ENCODE results near the gene SACM1L. TPM values are rescaled to one million over a fixed set of nuclear protein-coding genes. Genes with fewer than 3 reads are reported as not detected.

The SACM1L gene
- total and polyA plus RNA-seq, 2 of the 13 experiments (the other 11 are each of a cell fraction or from before 2014, with no cell fraction given): 15.1 to 27.8 TPM

GRCh38 chr3:45792036-45792435 is 102.8 kb downstream of the SACM1L start:
- no peak overlapping the region for H3K4me3 ChIP-seq (replicated peaks in 1 of 3; ENCODE audit: insufficient read depth in 1 of 3, low read depth in 2 of 3, low read length in 3 of 3)
- H3K9me3 ChIP-seq (ENCODE audit: low read length): no peaks in the 10 kb centered on the region
- H3K27me3 ChIP-seq (ENCODE audit: control insufficient read depth in 1 of 2, insufficient read depth in 2 of 2, low read length in 2 of 2): peaks cover 0 to 64% of the 10 kb centered on the region in 2 experiments; a peak in 4 of 5 replicates
- H3K27ac ChIP-seq (ENCODE audit: extremely low read length, insufficient read depth, low read length): no peak overlapping the region
- TF ChIP-seq RFXANK (CRISPR knock-in tag; IDR thresholded peaks at IDR 0.05) (no peak), YY1 (IDR thresholded peaks at IDR 0.05; ENCODE audit: insufficient read depth, insufficient replicate concordance, low read depth, low read length) (no peak), GATA4 (IDR thresholded peaks at IDR 0.05; ENCODE audit: borderline replicate concordance, low read depth) (no peak), ZNF577 (CRISPR knock-in tag; IDR thresholded peaks at IDR 0.05; ENCODE audit: borderline replicate concordance, low read depth) (no peak), RORA (CRISPR knock-in tag; IDR thresholded peaks at IDR 0.05) (no peak), CREB1 (IDR thresholded peaks at IDR 0.05) (no peak), CREB1 (CRISPR knock-in tag; IDR thresholded peaks at IDR 0.05) (no peak), ZNF263 (CRISPR knock-in tag; IDR thresholded peaks at IDR 0.05) (no peak)
- ATAC-seq (no peak), DNase-seq (ENCODE audit: low spot score) (no peak), FAIRE-seq (no peak)
- no peak overlapping the region for H2AFZ ChIP-seq (ENCODE audit: low read length)
- no peak overlapping the region for H3K4me2 ChIP-seq (ENCODE audit: low read depth, low read length)
- intact Hi-C loops (cut with micrococcal nuclease; ENCODE audit: unreplicated experiment) (no loop called here), in situ Hi-C loops (cut with HindIII; ENCODE audit: extremely low pct_ligation_motif_present, low pct_unique_long_range_greater_than_20kb) (no loop called here)
- H4K20me1 ChIP-seq (ENCODE audit: insufficient read depth, low read length): no peaks in the 10 kb centered on the region
- no TSS peak for BruUV-seq (replicated peaks)
- H3K79me2 ChIP-seq (ENCODE audit: insufficient read depth, low read length): no peaks in the 10 kb centered on the region
- H3K4me1 ChIP-seq (ENCODE audit: insufficient read depth, low read length): no peaks in the 10 kb centered on the region
- H3K9ac ChIP-seq (ENCODE audit: insufficient read depth, low read depth, low read length): no peak overlapping the region
- CTCF ChIA-PET (ENCODE audit: low intra/inter-chr PET ratio, low total read pairs): no interaction called here
- no peaks in the 10 kb centered on the region for H3K36me3 ChIP-seq (replicated peaks in 1 of 2; ENCODE audit: control insufficient read depth in 1 of 2, insufficient read depth in 2 of 2, low read length in 2 of 2)
- POLR2A ChIA-PET: no interaction called here
- 16% methylated on average over 2 of the region's 2 CpGs for WGBS (ENCODE audit: low lambda C conversion rate)

DNA sequence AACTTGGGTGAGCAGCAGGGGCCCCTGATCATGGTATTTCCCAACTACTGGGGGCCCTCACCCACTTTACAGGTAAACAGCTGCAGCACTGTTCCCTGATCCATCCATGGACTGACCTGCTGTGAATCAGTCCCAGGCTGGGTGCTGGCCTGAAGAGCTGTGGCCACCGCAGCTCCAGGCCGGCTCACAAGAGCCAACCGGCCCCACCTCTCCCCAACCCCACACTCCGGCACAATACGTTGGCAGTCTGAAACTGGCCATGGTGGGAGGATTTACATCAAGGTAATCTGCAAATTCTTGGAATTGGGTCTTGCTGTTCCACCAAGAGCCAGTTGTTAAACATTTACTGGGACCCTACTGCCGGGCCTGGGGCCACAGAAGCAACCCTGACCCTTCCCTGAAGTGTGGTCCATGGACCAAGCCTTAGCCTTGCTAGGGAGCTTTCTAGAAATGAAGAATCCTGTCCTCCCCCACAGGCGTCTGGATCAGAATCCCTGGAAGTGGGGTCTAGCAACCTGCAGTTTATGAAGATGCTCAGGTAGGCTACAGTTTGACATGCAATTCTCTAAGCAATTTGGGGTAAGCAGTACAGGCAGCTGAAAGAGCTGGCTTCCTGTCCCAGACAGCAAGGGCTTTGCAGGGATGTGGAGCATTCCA is 103.4 kb downstream of the SACM1L start:
- DNase-seq (ENCODE audit: low spot score) (no peak), ATAC-seq (no peak), FAIRE-seq (no peak)
- 0% methylated on average over 2 of the region's 7 CpGs for WGBS (ENCODE audit: low lambda C conversion rate)
- ChIA-PET CTCF (ENCODE audit: low intra/inter-chr PET ratio, low total read pairs) (no interaction called here), POLR2A (no interaction called here)
- H3K27me3 ChIP-seq (ENCODE audit: control insufficient read depth in 1 of 2, insufficient read depth in 2 of 2, low read length in 2 of 2): peaks cover 2 to 68% of the 10 kb centered on the region in 2 experiments; a peak in 4 of 5 replicates
- no peak overlapping the region for H3K4me3 ChIP-seq (replicated peaks in 1 of 3; ENCODE audit: insufficient read depth in 1 of 3, low read depth in 2 of 3, low read length in 3 of 3)
- no peak overlapping the region for H3K27ac ChIP-seq (ENCODE audit: extremely low read length, insufficient read depth, low read length)
- no peak overlapping the region for H3K9ac ChIP-seq (ENCODE audit: insufficient read depth, low read depth, low read length)
- H3K79me2 ChIP-seq (ENCODE audit: insufficient read depth, low read length): no peaks in the 10 kb centered on the region
- no peaks in the 10 kb centered on the region for H3K36me3 ChIP-seq (replicated peaks in 1 of 2; ENCODE audit: control insufficient read depth in 1 of 2, insufficient read depth in 2 of 2, low read length in 2 of 2)
- in situ Hi-C loops (cut with HindIII; ENCODE audit: extremely low pct_ligation_motif_present, low pct_unique_long_range_greater_than_20kb): no loop called here
- no peak overlapping the region for H3K4me2 ChIP-seq (ENCODE audit: low read depth, low read length)
- no peak overlapping the region for H2AFZ ChIP-seq (ENCODE audit: low read length)
- intact Hi-C loops (cut with micrococcal nuclease; ENCODE audit: unreplicated experiment): no loop called here
- H4K20me1 ChIP-seq (ENCODE audit: insufficient read depth, low read length): no peaks in the 10 kb centered on the region
- H3K4me1 ChIP-seq (ENCODE audit: insufficient read depth, low read length): no peaks in the 10 kb centered on the region
- H3K9me3 ChIP-seq (ENCODE audit: low read length): no peaks in the 10 kb centered on the region
- BruUV-seq (replicated peaks): no TSS peak
- no peak for TF ChIP-seq CBX1 (IDR thresholded peaks at IDR 0.05; ENCODE audit: low read depth)
- no peak for TF ChIP-seq HMGA1 (CRISPR knock-in tag; conservative IDR thresholded peaks at IDR 0.05)
- TF ChIP-seq YY1 (IDR thresholded peaks at IDR 0.05; ENCODE audit: insufficient read depth, insufficient replicate concordance, low read depth, low read length): no peak
- TF ChIP-seq, protein P1, sequence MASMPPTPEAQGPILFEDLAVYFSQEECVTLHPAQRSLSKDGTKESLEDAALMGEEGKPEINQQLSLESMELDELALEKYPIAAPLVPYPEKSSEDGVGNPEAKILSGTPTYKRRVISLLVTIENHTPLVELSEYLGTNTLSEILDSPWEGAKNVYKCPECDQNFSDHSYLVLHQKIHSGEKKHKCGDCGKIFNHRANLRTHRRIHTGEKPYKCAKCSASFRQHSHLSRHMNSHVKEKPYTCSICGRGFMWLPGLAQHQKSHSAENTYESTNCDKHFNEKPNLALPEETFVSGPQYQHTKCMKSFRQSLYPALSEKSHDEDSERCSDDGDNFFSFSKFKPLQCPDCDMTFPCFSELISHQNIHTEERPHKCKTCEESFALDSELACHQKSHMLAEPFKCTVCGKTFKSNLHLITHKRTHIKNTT (CRISPR knock-in tag; IDR thresholded peaks at IDR 0.05): no peak
- TF ChIP-seq, protein P2, sequence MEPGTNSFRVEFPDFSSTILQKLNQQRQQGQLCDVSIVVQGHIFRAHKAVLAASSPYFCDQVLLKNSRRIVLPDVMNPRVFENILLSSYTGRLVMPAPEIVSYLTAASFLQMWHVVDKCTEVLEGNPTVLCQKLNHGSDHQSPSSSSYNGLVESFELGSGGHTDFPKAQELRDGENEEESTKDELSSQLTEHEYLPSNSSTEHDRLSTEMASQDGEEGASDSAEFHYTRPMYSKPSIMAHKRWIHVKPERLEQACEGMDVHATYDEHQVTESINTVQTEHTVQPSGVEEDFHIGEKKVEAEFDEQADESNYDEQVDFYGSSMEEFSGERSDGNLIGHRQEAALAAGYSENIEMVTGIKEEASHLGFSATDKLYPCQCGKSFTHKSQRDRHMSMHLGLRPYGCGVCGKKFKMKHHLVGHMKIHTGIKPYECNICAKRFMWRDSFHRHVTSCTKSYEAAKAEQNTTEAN (CRISPR knock-in tag; conservative IDR thresholded peaks at IDR 0.05): no peak
- TF ChIP-seq ZFP36L1 (CRISPR knock-in tag; IDR thresholded peaks at IDR 0.05): no peak
- TF ChIP-seq, protein P3, sequence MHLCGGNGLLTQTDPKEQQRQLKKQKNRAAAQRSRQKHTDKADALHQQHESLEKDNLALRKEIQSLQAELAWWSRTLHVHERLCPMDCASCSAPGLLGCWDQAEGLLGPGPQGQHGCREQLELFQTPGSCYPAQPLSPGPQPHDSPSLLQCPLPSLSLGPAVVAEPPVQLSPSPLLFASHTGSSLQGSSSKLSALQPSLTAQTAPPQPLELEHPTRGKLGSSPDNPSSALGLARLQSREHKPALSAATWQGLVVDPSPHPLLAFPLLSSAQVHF (CRISPR knock-in tag; IDR thresholded peaks at IDR 0.05): no peak
- no peak for TF ChIP-seq TFDP2 (CRISPR knock-in tag; IDR thresholded peaks at IDR 0.05)
- no peak for TF ChIP-seq YEATS4 (CRISPR knock-in tag; IDR thresholded peaks at IDR 0.05; ENCODE audit: borderline replicate concordance)
